HepG2 (cell line): Measurements from ENCODE around the gene CIB2. TPM values are rescaled to one million over a fixed set of nuclear protein-coding genes. Genes with fewer than 3 reads are reported as not detected.

Experiments
- ATAC-seq: fragments of 200-7000 bp; cut with Tn5 transposase; 3 replicates; pipeline ENCODE4 v1.9.1; 2020; ENCODE audit warnings: mild to moderate bottlenecking, moderate library complexity
- BruUV-seq: library from RNA; stranded (reverse); fragments of 400-500 nt; replicated peaks from 2 replicates; lab custom pipeline; 2021; lab: Mats Ljungman, UMichigan
- CTCF ChIA-PET: fragments of 300-600 bp; formaldehyde crosslinking; extraction: SDS; loops from one replicate; lab custom pipeline; 2021; ENCODE audit warnings: low total read pairs, inconsistent platforms, low intra/inter-chr PET ratio; lab: Yijun Ruan, JAX
- POLR2A ChIA-PET: fragments of 350-600 bp; sonication (Branson Sonifier 250); formaldehyde crosslinking; loops from one replicate; lab custom pipeline; 2020; ENCODE audit warnings: antibody characterized with exemption, inconsistent platforms; lab: Yijun Ruan, JAX
- DNase-seq: peaks from one replicate; pipeline ENCODE4 v3.0.0-alpha.2; 2015; ENCODE audit warnings: low spot score
- FAIRE-seq: peaks from 3 replicates; lab custom pipeline; 2011; peaks lifted over from hg19 to GRCh38; lab: Jason Lieb, UNC
- H2AFZ ChIP-seq: one replicate; pipeline ENCODE4 v1.6.1; 2011; ENCODE audit warnings: low read length, inconsistent platforms
- H3K27ac ChIP-seq: fragments of 300-600 bp; 3 replicates; pipeline ENCODE4 v1.8.0; 2011; ENCODE audit warnings: mixed run types, mild to moderate bottlenecking, mixed read lengths, low read length, inconsistent platforms; ENCODE audit not compliant: insufficient read depth; ENCODE audit errors: extremely low read length
- H3K27me3 ChIP-seq, 2 experiments: fragments of 200-600 bp in 1 of 2; 2 replicates in 1 of 2; 3 replicates in 1 of 2; pipeline versions ENCODE4 v1.6.0 to v1.8.0; 2011; ENCODE audit warnings: low read length in 2 of 2, mild to moderate bottlenecking in 2 of 2, moderate library complexity in 2 of 2, inconsistent platforms in 1 of 2; ENCODE audit not compliant: insufficient read depth in 2 of 2, control insufficient read depth in 1 of 2
- H3K36me3 ChIP-seq, 2 experiments: fragments of 200-600 bp in 1 of 2; replicated peaks in 1 of 2; 2 replicates in 1 of 2; 3 replicates in 1 of 2; pipeline versions ENCODE4 v1.5.1 to v1.8.0; 2011; ENCODE audit warnings: low read length in 2 of 2, inconsistent platforms in 1 of 2; ENCODE audit not compliant: insufficient read depth in 2 of 2, control insufficient read depth in 1 of 2
- H3K4me1 ChIP-seq: 2 replicates; pipeline ENCODE4 v1.5.1; 2012; ENCODE audit warnings: low read length, inconsistent platforms; ENCODE audit not compliant: insufficient read depth
- H3K4me2 ChIP-seq: 2 replicates; pipeline ENCODE4 v1.6.0; 2011; ENCODE audit warnings: low read depth, low read length, inconsistent platforms
- H3K4me3 ChIP-seq, 3 experiments: fragments of 200-600 bp in 1 of 3; sonication (generic), shearing (Covaris generic) in 1 of 3; replicated peaks in 1 of 3; 2 replicates each; pipeline ENCODE4 v1.5.1; 2011 to 2016; ENCODE audit warnings: low read length in 3 of 3, inconsistent platforms in 2 of 3, low read depth in 2 of 3, mild to moderate bottlenecking in 2 of 3, control low read depth in 1 of 3, mixed read lengths in 1 of 3; ENCODE audit not compliant: insufficient read depth in 1 of 3
- H3K79me2 ChIP-seq: one replicate; pipeline ENCODE4 v1.6.1; 2011; ENCODE audit warnings: low read length, inconsistent platforms; ENCODE audit not compliant: insufficient read depth
- H3K9ac ChIP-seq: 2 replicates; pipeline ENCODE4 v1.6.0; 2011; ENCODE audit warnings: mild to moderate bottlenecking, low read depth, low read length, inconsistent platforms; ENCODE audit not compliant: insufficient read depth
- H3K9me3 ChIP-seq: 2 replicates; pipeline ENCODE4 v1.5.1; 2012; ENCODE audit warnings: mild to moderate bottlenecking, low read length
- H4K20me1 ChIP-seq: 2 replicates; pipeline ENCODE4 v1.6.0; 2011; ENCODE audit warnings: inconsistent platforms, mild to moderate bottlenecking, low read length, moderate library complexity; ENCODE audit not compliant: insufficient read depth
- AGO1 ChIP-seq: fragments of 200-400 bp; formaldehyde crosslinking; IDR thresholded peaks from 2 replicates; pipeline ENCODE4 v1.6.1; 2017; ENCODE audit warnings: mild to moderate bottlenecking, low read depth, low read length, moderate library complexity; ENCODE audit not compliant: poor library complexity, severe bottlenecking
- ARNT2 ChIP-seq: sonication (generic); formaldehyde crosslinking; IDR thresholded peaks from 2 replicates; pipeline ENCODE4 v1.8.0; 2022; ENCODE audit warnings: mild to moderate bottlenecking, low read depth, missing genetic modification reagents, moderate library complexity
- HHEX ChIP-seq: IDR thresholded peaks from 2 replicates; pipeline ENCODE4 v1.6.1; 2016; ENCODE audit warnings: control low read depth
- JUN ChIP-seq: sonication (generic); formaldehyde crosslinking; IDR thresholded peaks from 2 replicates; pipeline ENCODE4 v1.4.0; 2020; ENCODE audit warnings: mild to moderate bottlenecking, missing genetic modification reagents
- KLF16 ChIP-seq, 2 experiments: sonication (generic) in 1 of 2; formaldehyde crosslinking in 1 of 2; IDR thresholded peaks; 2 replicates each; pipeline versions ENCODE4 v1.6.1 to v1.8.0; 2016 to 2023; ENCODE audit warnings: missing genetic modification reagents in 2 of 2, missing compliant biosample characterization in 1 of 2
- PAF1 ChIP-seq: IDR thresholded peaks from 2 replicates; pipeline ENCODE4 v1.6.1; 2016; ENCODE audit warnings: missing genetic modification reagents, missing compliant biosample characterization
- ZBTB7B ChIP-seq: sonication (generic); formaldehyde crosslinking; IDR thresholded peaks from 2 replicates; pipeline ENCODE4 v1.4.0; 2020; ENCODE audit warnings: missing genetic modification reagents
- ZMYM3 ChIP-seq: sonication (generic); formaldehyde crosslinking; IDR thresholded peaks from 2 replicates; pipeline ENCODE4 v1.5.1; 2020; ENCODE audit warnings: mild to moderate bottlenecking, missing genetic modification reagents
- ZNF460 ChIP-seq: sonication (generic); formaldehyde crosslinking; IDR thresholded peaks from 2 replicates; pipeline ENCODE4 v1.5.1; 2020; ENCODE audit warnings: missing genetic modification reagents, mild to moderate bottlenecking, borderline replicate concordance
- WGBS: methylation state at CpG from one replicate; pipeline ENCODE4 v1.1.6; 2017; ENCODE audit warnings: low lambda C conversion rate; 5-methylcytosine and 5-hydroxymethylcytosine counted together
- in situ Hi-C: cut with HindIII; loops from 2 replicates; pipeline ENCODE4 v1.10.0; 2017; ENCODE audit warnings: low pct_unique_long_range_greater_than_20kb; ENCODE audit not compliant: extremely low pct_ligation_motif_present
- intact Hi-C: fragments of 100-400 bp; cut with micrococcal nuclease; formaldehyde crosslinking; loops from one replicate; pipeline ENCODE4 v1.10.0; 2022; ENCODE audit not compliant: unreplicated experiment
- polyA plus RNA-seq, 8 experiments: library from polyadenylated mRNA; depleted of rRNA in 3 of 8; stranded (reverse) in 7 of 8; unstranded in 1 of 8; fragments of >200 nt; fragmentation: Illumina TruSeq in 4 of 8; extraction: Trizol in 4 of 8; gene quantifications; 2 replicates each; pipeline versions ENCODE4 v1.2.1 to v1.2.3, GENCODE V29; 2011 to 2016; ENCODE audit warnings: low read depth in 4 of 8, missing spikeins in 1 of 8, mixed read lengths in 1 of 8; ENCODE audit not compliant: insufficient read depth in 1 of 8
- total RNA-seq, 5 experiments: library from RNA; depleted of rRNA; stranded (reverse); fragments of >200 nt; fragmentation: Illumina TruSeq; extraction: Trizol; gene quantifications; 2 replicates each; pipeline ENCODE4 v1.2.3, GENCODE V29; 2016; ENCODE audit warnings: low read depth in 1 of 5
- TF ChIP-seq, protein P1 (sequence below): IDR thresholded peaks from 2 replicates; pipeline ENCODE4 v1.6.1; 2016; ENCODE audit warnings: low read depth, borderline replicate concordance
- TF ChIP-seq, protein P2 (sequence below): sonication (generic); formaldehyde crosslinking; IDR thresholded peaks from 2 replicates; pipeline ENCODE4 v1.5.0; 2020; ENCODE audit warnings: mild to moderate bottlenecking, missing genetic modification reagents, borderline replicate concordance
- TF ChIP-seq, protein P3 (sequence below): sonication (generic); formaldehyde crosslinking; IDR thresholded peaks from 2 replicates; pipeline ENCODE4 v1.4.0; 2020; ENCODE audit warnings: mild to moderate bottlenecking, missing genetic modification reagents
- TF ChIP-seq, protein P4 (sequence below): sonication (generic); formaldehyde crosslinking; IDR thresholded peaks from 2 replicates; pipeline ENCODE4 v1.9.0; 2022; ENCODE audit warnings: low read depth, missing genetic modification reagents
- TF ChIP-seq, protein P5 (sequence below): sonication (generic); formaldehyde crosslinking; IDR thresholded peaks from 2 replicates; pipeline ENCODE4 v1.5.0; 2020; ENCODE audit warnings: mild to moderate bottlenecking, missing genetic modification reagents

CIB2 gene
- total and polyA plus RNA-seq, 2 of the 13 experiments (the other 11 are each of a cell fraction or from before 2014, with no cell fraction given), result 1.4 to 1.5 TPM

DNA sequence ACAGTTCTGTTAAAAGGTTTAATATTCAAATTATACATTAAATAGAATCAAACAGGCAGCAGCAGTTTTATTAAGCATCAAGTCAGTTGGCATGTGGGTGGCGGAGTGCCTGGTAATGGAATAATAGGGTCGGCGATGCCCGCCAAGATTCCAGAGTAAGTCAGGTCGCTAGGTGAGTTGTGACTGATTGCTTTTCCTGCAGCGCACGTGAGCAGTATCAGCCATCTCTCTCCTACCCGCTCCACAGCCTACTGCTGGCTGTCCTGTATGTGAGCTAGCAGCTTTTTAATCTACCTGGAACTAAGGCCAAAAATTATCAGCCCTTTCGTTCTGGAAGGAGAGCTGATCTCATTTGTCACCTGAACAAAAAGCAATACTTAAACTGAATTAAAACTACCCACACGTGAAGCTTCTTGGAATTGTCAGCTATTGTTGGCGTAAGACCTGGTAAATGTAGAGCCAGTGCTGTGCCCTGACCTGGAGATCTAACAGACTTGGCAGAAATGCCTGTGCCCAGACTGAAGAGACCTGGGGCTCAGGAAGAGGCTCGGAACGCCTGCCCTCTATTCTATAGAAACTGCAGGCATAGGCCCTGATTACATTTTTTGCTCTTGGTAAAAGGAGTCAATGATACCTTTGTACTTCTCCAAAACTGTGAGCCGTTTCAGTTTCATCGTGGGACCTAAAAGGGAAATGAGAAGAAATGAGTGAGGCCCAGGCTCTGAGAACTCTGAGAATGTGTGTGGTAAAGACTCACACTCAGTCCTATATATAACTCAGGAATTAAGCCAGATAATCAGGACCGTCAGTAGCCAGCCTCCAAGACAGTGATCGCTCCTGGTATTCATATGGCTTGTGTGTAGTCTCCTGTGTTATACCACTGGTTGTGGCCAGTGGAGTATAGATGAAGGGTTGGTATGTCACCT, 39.9 kb upstream of the CIB2 start:
- no TSS peak for BruUV-seq
- no peaks in the 10 kb centered on the region for H3K4me1 ChIP-seq
- H3K79me2 ChIP-seq, result no peaks in the 10 kb centered on the region
- H3K9me3 ChIP-seq, result no peaks in the 10 kb centered on the region
- in situ Hi-C loops (no loop called here), intact Hi-C loops (no loop called here)
- H4K20me1 ChIP-seq, result no peaks in the 10 kb centered on the region
- no peak overlapping the region for H3K27ac ChIP-seq
- H2AFZ ChIP-seq, result no peak overlapping the region
- ATAC-seq, result no peak
- WGBS, result 97% methylated on average over 17 of the region's 17 CpGs
- no peak overlapping the region for H3K4me2 ChIP-seq
- TF ChIP-seq KLF16 (CRISPR knock-in tag; IDR thresholded peaks at IDR 0.05) (no peak), ARNT2 (CRISPR knock-in tag) (no peak), HHEX (CRISPR knock-in tag) (no peak), ZNF460 (CRISPR knock-in tag) (no peak), PAF1 (no peak), AGO1 (no peak), ZMYM3 (CRISPR knock-in tag) (no peak), JUN (CRISPR knock-in tag) (no peak), ZBTB7B (CRISPR knock-in tag) (no peak)
- TF ChIP-seq, protein P1, sequence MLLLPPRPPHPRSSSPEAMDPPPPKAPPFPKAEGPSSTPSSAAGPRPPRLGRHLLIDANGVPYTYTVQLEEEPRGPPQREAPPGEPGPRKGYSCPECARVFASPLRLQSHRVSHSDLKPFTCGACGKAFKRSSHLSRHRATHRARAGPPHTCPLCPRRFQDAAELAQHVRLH (CRISPR knock-in tag), result no peak
- TF ChIP-seq, protein P2, sequence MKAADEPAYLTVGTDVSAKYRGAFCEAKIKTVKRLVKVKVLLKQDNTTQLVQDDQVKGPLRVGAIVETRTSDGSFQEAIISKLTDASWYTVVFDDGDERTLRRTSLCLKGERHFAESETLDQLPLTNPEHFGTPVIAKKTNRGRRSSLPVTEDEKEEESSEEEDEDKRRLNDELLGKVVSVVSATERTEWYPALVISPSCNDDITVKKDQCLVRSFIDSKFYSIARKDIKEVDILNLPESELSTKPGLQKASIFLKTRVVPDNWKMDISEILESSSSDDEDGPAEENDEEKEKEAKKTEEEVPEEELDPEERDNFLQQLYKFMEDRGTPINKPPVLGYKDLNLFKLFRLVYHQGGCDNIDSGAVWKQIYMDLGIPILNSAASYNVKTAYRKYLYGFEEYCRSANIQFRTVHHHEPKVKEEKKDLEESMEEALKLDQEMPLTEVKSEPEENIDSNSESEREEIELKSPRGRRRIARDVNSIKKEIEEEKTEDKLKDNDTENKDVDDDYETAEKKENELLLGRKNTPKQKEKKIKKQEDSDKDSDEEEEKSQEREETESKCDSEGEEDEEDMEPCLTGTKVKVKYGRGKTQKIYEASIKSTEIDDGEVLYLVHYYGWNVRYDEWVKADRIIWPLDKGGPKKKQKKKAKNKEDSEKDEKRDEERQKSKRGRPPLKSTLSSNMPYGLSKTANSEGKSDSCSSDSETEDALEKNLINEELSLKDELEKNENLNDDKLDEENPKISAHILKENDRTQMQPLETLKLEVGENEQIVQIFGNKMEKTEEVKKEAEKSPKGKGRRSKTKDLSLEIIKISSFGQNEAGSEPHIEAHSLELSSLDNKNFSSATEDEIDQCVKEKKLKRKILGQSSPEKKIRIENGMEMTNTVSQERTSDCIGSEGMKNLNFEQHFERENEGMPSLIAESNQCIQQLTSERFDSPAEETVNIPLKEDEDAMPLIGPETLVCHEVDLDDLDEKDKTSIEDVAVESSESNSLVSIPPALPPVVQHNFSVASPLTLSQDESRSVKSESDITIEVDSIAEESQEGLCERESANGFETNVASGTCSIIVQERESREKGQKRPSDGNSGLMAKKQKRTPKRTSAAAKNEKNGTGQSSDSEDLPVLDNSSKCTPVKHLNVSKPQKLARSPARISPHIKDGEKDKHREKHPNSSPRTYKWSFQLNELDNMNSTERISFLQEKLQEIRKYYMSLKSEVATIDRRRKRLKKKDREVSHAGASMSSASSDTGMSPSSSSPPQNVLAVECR (CRISPR knock-in tag), result no peak
- TF ChIP-seq, protein P3, sequence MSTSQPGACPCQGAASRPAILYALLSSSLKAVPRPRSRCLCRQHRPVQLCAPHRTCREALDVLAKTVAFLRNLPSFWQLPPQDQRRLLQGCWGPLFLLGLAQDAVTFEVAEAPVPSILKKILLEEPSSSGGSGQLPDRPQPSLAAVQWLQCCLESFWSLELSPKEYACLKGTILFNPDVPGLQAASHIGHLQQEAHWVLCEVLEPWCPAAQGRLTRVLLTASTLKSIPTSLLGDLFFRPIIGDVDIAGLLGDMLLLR (CRISPR knock-in tag), result no peak
- TF ChIP-seq, protein P4, sequence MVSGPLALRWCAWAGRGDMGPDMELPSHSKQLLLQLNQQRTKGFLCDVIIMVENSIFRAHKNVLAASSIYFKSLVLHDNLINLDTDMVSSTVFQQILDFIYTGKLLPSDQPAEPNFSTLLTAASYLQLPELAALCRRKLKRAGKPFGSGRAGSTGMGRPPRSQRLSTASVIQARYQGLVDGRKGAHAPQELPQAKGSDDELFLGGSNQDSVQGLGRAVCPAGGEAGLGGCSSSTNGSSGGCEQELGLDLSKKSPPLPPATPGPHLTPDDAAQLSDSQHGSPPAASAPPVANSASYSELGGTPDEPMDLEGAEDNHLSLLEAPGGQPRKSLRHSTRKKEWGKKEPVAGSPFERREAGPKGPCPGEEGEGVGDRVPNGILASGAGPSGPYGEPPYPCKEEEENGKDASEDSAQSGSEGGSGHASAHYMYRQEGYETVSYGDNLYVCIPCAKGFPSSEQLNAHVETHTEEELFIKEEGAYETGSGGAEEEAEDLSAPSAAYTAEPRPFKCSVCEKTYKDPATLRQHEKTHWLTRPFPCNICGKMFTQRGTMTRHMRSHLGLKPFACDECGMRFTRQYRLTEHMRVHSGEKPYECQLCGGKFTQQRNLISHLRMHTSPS (CRISPR knock-in tag), result no peak
- TF ChIP-seq, protein P5, sequence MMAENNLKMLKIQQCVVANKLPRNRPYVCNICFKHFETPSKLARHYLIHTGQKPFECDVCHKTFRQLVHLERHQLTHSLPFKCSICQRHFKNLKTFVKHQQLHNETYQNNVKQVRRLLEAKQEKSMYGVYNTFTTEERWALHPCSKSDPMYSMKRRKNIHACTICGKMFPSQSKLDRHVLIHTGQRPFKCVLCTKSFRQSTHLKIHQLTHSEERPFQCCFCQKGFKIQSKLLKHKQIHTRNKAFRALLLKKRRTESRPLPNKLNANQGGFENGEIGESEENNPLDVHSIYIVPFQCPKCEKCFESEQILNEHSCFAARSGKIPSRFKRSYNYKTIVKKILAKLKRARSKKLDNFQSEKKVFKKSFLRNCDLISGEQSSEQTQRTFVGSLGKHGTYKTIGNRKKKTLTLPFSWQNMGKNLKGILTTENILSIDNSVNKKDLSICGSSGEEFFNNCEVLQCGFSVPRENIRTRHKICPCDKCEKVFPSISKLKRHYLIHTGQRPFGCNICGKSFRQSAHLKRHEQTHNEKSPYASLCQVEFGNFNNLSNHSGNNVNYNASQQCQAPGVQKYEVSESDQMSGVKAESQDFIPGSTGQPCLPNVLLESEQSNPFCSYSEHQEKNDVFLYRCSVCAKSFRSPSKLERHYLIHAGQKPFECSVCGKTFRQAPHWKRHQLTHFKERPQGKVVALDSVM (CRISPR knock-in tag), result no peak
- ChIA-PET CTCF (no interaction called here), POLR2A (no interaction called here)
- H3K9ac ChIP-seq, result no peak overlapping the region
- H3K36me3 ChIP-seq, result peaks cover 4 to 34% of the 10 kb centered on the region in 2 experiments; a peak in 4 of 5 replicates
- no peak for FAIRE-seq
- DNase-seq, result no peak
- H3K27me3 ChIP-seq, result no peaks in the 10 kb centered on the region
- no peak overlapping the region for H3K4me3 ChIP-seq
